ENCODE results near the gene DDX31.

The DDX31 gene

GRCh38 chr9:132631685-132632084 lies 38.1 kb downstream of the DDX31 start:
- no peak for DNase-seq

- DNase-seq = no peak
Observed at GRCh38 chr9:132631280-132631679, 38.5 kb downstream of the DDX31 start.

- no peak for DNase-seq
Observed at GRCh38 chr9:132630811-132631210, 39.0 kb downstream of the DDX31 start.

DNA sequence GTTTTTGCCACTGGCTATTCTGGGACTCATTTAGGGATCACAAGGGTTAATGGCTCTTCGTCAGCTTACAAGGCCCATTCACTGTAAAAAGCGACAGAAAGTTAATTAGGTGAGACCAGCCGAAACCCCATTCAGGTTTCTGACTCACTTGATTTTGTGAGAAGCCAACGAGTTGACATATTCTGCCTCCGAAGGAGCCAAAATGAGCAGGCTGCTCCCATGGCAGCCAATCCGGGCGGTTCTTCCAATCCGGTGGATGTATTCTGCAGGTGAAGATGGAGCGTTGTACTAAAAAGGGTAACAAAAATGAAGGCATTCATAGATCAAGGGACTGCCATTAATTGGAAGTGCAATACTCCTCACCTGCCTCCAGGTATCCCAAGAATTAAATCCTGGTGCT lies 39.7 kb downstream of the DDX31 start:
- DNase-seq = no peak

DNA sequence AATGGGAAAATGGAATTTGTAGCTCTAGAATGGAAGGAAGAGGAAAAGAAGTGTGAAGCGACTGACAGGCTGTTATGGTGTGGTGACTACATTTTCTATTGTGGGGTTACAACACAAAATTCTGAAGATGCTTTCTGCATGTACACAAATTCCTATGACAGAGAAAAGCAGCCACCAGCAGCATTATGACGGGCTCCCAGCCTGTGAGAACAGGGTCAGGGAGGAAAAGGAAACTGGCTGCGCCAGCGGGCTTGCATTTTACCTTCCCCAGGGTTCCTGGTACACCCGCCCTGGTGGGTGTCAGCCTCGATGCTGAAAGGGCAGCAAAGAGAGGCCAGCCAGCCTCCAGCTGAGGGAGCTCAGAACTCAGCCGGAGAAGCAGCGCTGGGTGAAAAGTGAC lies 41.0 kb downstream of the DDX31 start:
- no peak for DNase-seq

- DNase-seq = no peak
Observed at GRCh38 chr9:132627594-132627993, 42.2 kb downstream of the DDX31 start.

GRCh38 chr9:132627106-132627505 lies 42.7 kb downstream of the DDX31 start:
- DNase-seq = no peak

GRCh38 chr9:132626285-132626684 lies 43.5 kb downstream of the DDX31 start:
- DNase-seq = no peak

GRCh38 chr9:132622159-132622558 lies 47.6 kb downstream of the DDX31 start:
- no peak for DNase-seq

DNA sequence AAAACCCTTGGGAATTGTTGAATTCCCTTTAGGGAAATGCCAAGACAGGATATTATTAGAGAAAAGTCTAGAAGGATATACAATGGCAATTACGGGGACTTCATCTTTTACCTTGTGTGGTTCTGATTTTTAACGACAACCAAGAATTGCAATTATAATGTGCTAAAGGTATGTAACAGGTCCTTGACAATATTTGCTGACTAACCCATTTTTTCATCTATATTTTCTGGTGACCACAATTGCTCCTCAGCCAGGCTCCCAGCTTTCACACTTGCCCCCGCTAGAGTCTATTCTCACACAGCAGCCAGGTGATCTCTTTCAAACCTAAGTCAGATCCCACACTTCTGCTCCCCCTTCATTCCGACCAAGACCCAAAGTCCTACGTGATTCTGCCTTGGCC lies 53.1 kb downstream of the DDX31 start:
- no peak for DNase-seq

DNA sequence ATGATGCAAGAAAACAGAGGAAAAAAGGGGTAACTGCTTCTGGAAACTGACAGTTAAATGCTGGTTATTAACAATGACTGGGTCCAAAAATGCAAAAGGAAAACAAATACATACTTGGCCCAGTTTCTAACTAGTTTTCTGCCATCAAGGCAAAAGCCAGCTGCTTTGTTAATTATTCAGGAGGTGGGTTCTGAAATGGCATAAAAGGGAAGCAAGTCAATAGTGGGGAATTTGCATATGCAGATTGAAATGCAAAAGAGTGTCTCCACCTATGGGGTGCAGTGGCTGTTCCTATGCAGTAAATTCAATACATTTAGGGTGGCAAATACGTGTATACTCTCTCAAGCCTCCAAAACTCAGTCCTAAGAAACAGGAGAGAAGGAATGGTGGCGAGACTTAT lies 54.0 kb downstream of the DDX31 start:
- no peak for DNase-seq

DNA sequence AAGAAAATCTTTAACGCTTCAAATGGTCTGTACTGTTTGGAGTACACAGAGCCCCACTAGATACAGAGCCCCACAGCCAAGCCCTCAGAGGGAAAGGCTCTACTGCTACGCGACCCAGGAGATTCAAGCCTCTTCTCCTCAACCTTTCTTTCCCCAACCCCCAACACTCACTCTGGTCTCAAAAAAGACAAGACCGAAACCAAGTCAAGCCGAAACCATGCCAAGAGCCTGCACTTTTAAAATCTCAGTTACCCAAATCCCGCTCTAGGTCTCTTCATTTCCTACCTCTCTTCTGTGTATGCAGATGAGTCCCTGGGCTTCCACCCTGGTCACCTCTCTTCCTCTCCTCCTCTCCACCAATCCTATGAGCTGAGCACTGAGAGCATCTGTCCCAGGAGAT lies 55.5 kb downstream of the DDX31 start:
- no peak for DNase-seq

DNA sequence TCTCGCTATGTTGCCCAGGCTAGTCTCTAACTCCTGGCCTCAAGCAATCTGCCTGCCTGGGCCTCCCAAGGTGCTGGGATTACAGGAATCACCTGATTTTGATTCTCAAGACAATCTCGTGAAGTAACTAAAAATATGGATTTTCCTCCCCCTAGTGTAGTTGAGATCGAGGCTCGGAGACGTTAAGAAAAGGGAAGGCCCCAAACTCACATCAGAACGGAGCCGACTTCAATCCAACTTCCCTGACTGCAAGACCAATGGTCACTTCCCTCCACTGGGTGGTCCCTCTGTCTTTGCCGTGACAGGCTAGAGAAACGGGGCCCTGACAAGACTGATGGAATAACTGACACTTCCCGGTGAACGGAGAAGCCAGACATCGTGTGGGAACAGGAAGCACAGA lies 59.1 kb downstream of the DDX31 start:
- DNase-seq = no peak

- DNase-seq = no peak
Observed at GRCh38 chr9:132609829-132610228, 60.0 kb downstream of the DDX31 start.

DNA sequence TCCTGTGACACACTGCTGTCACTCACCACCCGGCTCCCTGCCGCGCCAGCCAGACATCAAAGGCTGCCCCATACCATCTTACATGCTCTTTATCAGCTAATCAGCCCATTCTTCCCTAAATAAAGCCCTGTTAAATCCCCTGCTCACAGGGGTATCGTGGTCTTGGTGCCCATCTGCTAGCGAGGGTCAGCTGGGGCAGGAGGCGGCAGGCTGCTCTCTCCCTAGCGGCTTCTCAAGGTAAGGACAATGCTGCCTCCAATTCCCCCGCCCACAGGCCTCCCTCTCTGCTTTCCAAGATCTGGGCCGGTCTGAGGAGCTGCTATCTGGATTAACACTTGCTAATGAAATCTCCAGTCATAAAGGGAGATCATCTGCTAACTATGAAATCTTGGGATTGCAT lies 60.6 kb downstream of the DDX31 start:
- DNase-seq = no peak

DNA sequence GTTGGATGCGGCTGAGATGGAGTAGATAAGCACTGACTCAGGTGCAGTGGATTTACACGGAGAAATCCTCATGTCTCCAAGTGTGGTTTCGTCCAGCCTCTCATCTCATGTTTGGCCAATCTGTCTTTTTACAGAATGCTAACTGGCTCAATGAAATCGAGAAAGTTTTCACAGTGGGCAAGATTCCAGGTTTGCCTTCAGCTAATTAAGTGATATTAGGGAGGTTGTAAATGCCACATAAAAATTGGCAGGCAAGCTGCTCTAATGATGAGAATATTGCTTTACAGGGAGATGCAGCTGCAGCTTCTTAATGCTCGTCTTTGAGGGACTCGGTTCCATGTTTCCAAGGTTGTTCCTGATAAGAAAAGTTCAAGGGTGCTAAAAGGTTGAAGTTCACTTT lies 63.7 kb downstream of the DDX31 start:
- no peak for DNase-seq

DNA sequence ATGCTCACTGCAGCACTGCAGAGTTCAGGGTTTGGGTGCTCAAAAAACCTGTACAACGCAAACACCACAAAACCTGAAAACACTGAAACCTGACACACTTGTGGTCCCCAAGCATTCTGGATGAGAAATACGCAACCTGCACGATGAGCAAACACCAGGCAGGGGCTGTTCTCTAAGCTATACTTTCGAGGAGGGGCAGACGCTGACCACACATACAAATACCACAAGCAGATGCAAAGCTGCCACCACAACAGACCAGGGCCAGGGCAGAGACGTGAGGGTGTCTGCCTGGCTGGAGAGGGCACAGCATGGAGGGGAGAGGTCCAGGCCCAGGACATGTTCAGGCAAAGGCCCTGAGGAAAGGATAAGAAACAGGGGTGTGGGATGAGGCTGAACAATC lies 64.4 kb downstream of the DDX31 start:
- no peak for DNase-seq

DNA sequence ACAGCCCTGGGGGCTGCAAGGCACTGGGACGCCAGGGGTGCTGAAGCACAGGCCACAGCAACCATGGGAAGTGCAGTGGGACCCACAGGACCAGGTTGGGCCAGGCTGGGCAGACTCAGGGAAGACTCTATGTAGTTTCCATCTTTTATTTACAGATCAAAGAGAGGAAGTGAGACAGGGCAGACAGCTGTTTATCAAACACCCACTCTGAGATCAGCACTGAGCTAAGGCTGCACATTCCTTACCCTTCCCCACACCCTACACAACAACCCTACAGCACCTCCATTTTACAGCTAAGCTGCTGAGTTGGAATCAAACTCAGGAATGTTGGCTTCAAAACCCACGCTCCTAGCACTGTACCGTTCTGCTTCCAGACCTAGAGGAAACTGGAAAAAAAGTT lies 67.6 kb downstream of the DDX31 start:
- DNase-seq = no peak

GRCh38 chr9:132600326-132600984 lies 69.3 kb downstream of the DDX31 start:
- DNase-seq = no peak

- no peak for DNase-seq
Observed at GRCh38 chr9:132597073-132597775, 72.6 kb downstream of the DDX31 start.

- DNase-seq = no peak
Observed at GRCh38 chr9:132596200-132596599, 73.6 kb downstream of the DDX31 start.

GRCh38 chr9:132595319-132595718 lies 74.5 kb downstream of the DDX31 start:
- DNase-seq = no peak

- no peak for DNase-seq
Observed at GRCh38 chr9:132594412-132594811, 75.4 kb downstream of the DDX31 start.

DNA sequence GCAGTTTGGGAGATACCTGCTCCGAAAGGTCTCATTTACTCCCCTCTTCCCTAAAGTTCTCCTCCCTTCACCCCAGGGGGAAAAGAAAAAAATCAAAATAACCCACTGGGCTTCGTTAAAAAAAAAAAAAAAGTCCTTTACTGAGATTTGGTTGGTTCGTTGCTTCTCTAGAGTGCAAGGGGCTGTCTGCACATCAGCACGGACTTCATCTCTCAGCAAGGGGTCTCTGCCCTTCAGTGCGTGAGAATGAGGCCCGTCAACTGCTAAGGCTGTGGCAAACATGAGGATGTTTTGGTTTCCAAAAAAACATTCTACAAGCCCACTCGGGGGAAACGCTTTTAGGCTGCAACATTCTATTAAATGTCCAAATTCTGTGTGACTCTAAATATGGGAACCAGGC lies 77.3 kb downstream of the DDX31 start:
- DNase-seq = no peak

DNA sequence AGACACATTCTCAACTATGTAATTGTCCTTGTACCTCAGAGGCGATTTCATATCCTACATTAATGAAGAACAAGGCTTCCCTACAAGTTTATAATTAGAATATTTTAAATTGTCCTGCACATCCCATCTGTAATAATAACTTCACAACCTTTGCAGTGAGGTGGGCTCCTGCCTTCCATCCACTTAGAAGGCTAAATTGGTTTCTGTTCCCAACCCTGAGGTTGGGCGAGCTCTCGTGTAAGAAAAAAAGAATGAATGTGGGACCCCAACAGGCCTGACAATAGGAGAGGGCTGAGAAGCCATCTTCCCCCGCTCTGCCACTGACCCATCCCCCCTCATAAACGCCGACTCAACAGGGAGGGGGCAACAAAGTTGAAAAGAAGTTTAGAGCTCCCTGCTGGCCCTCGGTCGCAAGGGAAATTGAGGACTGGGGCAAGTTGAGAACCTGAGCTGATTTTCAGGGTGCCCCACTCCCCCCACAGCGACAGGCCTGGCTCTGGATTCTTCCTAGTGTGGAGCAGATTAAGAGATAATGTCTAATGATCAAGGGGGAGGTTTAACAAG lies 78.0 kb downstream of the DDX31 start:
- no peak for DNase-seq

All from SHP77 treated with DMSO at 0.1 percent for 48 hours (cell line).